Neuronal stem cell (in vitro differentiated cells): Measurements from ENCODE around the gene SEMA3F.
A peak's percentile ranks its signal among the peaks of the same experiment; 100 is the strongest.

Experiments used
- DNase-seq: peaks from one replicate; pipeline ENCODE4 v3.0.0-alpha.2; 2013; ENCODE audit warnings: low spot score
- H2AFZ ChIP-seq: one replicate; pipeline ENCODE4 v1.6.1; 2013; ENCODE audit warnings: mild to moderate bottlenecking, low read length, inconsistent platforms
- H2AK5ac ChIP-seq: 2 replicates; pipeline ENCODE4 v1.6.1; 2013; ENCODE audit warnings: low read depth, mild to moderate bottlenecking, inconsistent platforms, low read length, moderate library complexity, mixed read lengths
- H2BK120ac ChIP-seq: 2 replicates; pipeline ENCODE4 v1.6.1; 2013; ENCODE audit warnings: low read depth, mild to moderate bottlenecking, inconsistent platforms, low read length, moderate library complexity, mixed read lengths
- H2BK12ac ChIP-seq: one replicate; pipeline ENCODE4 v1.6.1; 2013; ENCODE audit warnings: low read length, inconsistent platforms
- H2BK15ac ChIP-seq: 2 replicates; pipeline ENCODE4 v1.6.1; 2013; ENCODE audit warnings: mild to moderate bottlenecking, low read length, inconsistent platforms, mixed read lengths
- H2BK5ac ChIP-seq: one replicate; pipeline ENCODE4 v1.6.1; 2013; ENCODE audit warnings: inconsistent platforms, mild to moderate bottlenecking, low read length, moderate library complexity
- H3K14ac ChIP-seq: one replicate; pipeline ENCODE4 v1.6.1; 2013; ENCODE audit warnings: low read length, inconsistent platforms
- H3K18ac ChIP-seq: 2 replicates; pipeline ENCODE4 v1.6.1; 2013; ENCODE audit warnings: low read length, inconsistent platforms
- H3K23ac ChIP-seq: 2 replicates; pipeline ENCODE4 v1.6.1; 2013; ENCODE audit warnings: low read depth, mild to moderate bottlenecking, mixed read lengths, low read length, inconsistent platforms; ENCODE audit not compliant: poor library complexity
- H3K27ac ChIP-seq: replicated peaks from 3 replicates; pipeline ENCODE4 v1.5.1; 2013; ENCODE audit warnings: low read length, inconsistent platforms
- H3K27me3 ChIP-seq, 3 experiments: 2 replicates each; pipeline ENCODE4 v1.6.1; 2013; ENCODE audit warnings: low read length in 3 of 3, mild to moderate bottlenecking in 2 of 3, inconsistent platforms in 1 of 3, low read depth in 1 of 3, mixed read lengths in 1 of 3, moderate library complexity in 1 of 3; ENCODE audit not compliant: control insufficient read depth in 3 of 3, insufficient read depth in 3 of 3
- H3K36me3 ChIP-seq, 2 donors: replicated peaks in 1 of 2; 2 replicates each; pipeline ENCODE4 v1.6.1; 2013; ENCODE audit warnings: low read length in 2 of 2; ENCODE audit not compliant: control insufficient read depth in 2 of 2, insufficient read depth in 2 of 2
- H3K4ac ChIP-seq: 2 replicates; pipeline ENCODE4 v1.6.1; 2013; ENCODE audit warnings: inconsistent platforms, mild to moderate bottlenecking, low read length, moderate library complexity
- H3K4me1 ChIP-seq, 2 donors: 1 replicate in 1 of 2; 2 replicates in 1 of 2; pipeline ENCODE4 v1.6.1; 2013; ENCODE audit warnings: low read length in 2 of 2, low read depth in 1 of 2; ENCODE audit not compliant: control insufficient read depth in 2 of 2, insufficient read depth in 1 of 2
- H3K4me2 ChIP-seq: one replicate; pipeline ENCODE4 v1.6.1; 2013; ENCODE audit warnings: mild to moderate bottlenecking, low read length, inconsistent platforms; ENCODE audit not compliant: insufficient read depth, poor library complexity, severe bottlenecking
- H3K4me3 ChIP-seq, 2 donors: 2 replicates each; pipeline ENCODE4 v1.5.1; 2013; ENCODE audit warnings: low read length in 2 of 2, mild to moderate bottlenecking in 2 of 2, inconsistent platforms in 1 of 2, moderate library complexity in 1 of 2
- H3K79me1 ChIP-seq: one replicate; pipeline ENCODE4 v1.6.1; 2013; ENCODE audit warnings: low read depth, mild to moderate bottlenecking, inconsistent platforms, low read length, moderate library complexity
- H3K9ac ChIP-seq: one replicate; pipeline ENCODE4 v1.6.1; 2013; ENCODE audit warnings: mild to moderate bottlenecking, low read depth, low read length, inconsistent platforms; ENCODE audit not compliant: poor library complexity
- H3K9me3 ChIP-seq, 2 donors: replicated peaks in 1 of 2; 2 replicates each; pipeline versions ENCODE3 to v1.6.1; 2013; ENCODE audit warnings: low read length in 2 of 2, mild to moderate bottlenecking in 2 of 2, inconsistent platforms in 1 of 2, low read depth in 1 of 2, mixed read lengths in 1 of 2, moderate library complexity in 1 of 2; ENCODE audit not compliant: control insufficient read depth in 2 of 2, insufficient read depth in 1 of 2
- H4K8ac ChIP-seq: one replicate; pipeline ENCODE4 v1.6.1; 2013; ENCODE audit warnings: low read depth, mild to moderate bottlenecking, inconsistent platforms, low read length, moderate library complexity
- H4K91ac ChIP-seq: one replicate; pipeline ENCODE4 v1.6.1; 2013; ENCODE audit warnings: low read length, low read depth, mild to moderate bottlenecking, inconsistent platforms; ENCODE audit not compliant: poor library complexity
- WGBS, 2 donors: extraction: QIAGEN DNeasy Blood & Tissue Kit; methylation state at CpG; one replicate each; pipeline ENCODE4 v1.1.7; 2013; ENCODE audit warnings: missing lambda C conversion rate in 2 of 2, mixed read lengths in 1 of 2; ENCODE audit not compliant: insufficient read length in 2 of 2, insufficient replicate concordance in 1 of 2; ENCODE audit errors: extremely low coverage in 2 of 2; 5-methylcytosine and 5-hydroxymethylcytosine counted together

Gene SEMA3F

GRCh38 chr3:50230104-50230793, 75.1 kb downstream of the SEMA3F start:
- DNase-seq = no peak
- Histone ChIP-seq H3K4me3 (no peak overlapping the region), H3K27ac (no peak overlapping the region), H4K8ac (no peak overlapping the region), H3K14ac (no peak overlapping the region), H3K36me3 (no peaks in the 10 kb centered on the region), H3K79me1 (peaks cover 4% of the 10 kb centered on the region), H3K27me3 (peaks cover 0 to 5% (median 3%) of the 10 kb centered on the region in 3 experiments), H3K18ac (peak overlapping the region; percentile 87), H3K4me1 (peaks cover 31 to 47% of the 10 kb centered on the region in 2 donors), H2BK120ac (peak overlapping the region; percentile 52), H3K4me2 (no peak overlapping the region), H3K9me3 (no peaks in the 10 kb centered on the region), H2BK15ac (peak overlapping the region; percentile 93), H2BK5ac (peak overlapping the region; percentile 99), H3K9ac (peak overlapping the region; percentile 34), H4K91ac (peak overlapping the region; percentile 92), H2AFZ (no peak overlapping the region), H3K4ac (no peak overlapping the region), H2AK5ac (peak overlapping the region; percentile 99), H3K23ac (peak overlapping the region; percentile 39), H2BK12ac (peak overlapping the region; percentile 100)
- WGBS, 2 donors = no CpG with 5 or more reads among the region's 8 CpGs

- peak overlapping the region; percentile 39 for H3K23ac ChIP-seq
- no peak overlapping the region for H3K4me2 ChIP-seq
- peak overlapping the region; percentile 93 for H2BK15ac ChIP-seq
- peak overlapping the region; percentile 87 for H3K18ac ChIP-seq
- H2BK5ac ChIP-seq = peak overlapping the region; percentile 99
- no peak overlapping the region for H3K4ac ChIP-seq
- H3K14ac ChIP-seq = no peak overlapping the region
- H3K4me3 ChIP-seq = no peak overlapping the region
- H2BK12ac ChIP-seq = peak overlapping the region; percentile 100
- no peaks in the 10 kb centered on the region for H3K9me3 ChIP-seq
- H2AFZ ChIP-seq = no peak overlapping the region
- H2BK120ac ChIP-seq = peak overlapping the region; percentile 52
- no peak overlapping the region for H4K8ac ChIP-seq
- H2AK5ac ChIP-seq = peak overlapping the region; percentile 99
- H3K79me1 ChIP-seq = peaks cover 4% of the 10 kb centered on the region
- H3K36me3 ChIP-seq = no peaks in the 10 kb centered on the region
- H3K27me3 ChIP-seq = peaks cover 0 to 5% (median 0%) of the 10 kb centered on the region in 3 experiments
- peak overlapping the region; percentile 92 for H4K91ac ChIP-seq
- no peak overlapping the region for H3K9ac ChIP-seq
- peaks cover 31 to 47% of the 10 kb centered on the region in 2 donors for H3K4me1 ChIP-seq
- no peak overlapping the region for H3K27ac ChIP-seq
- DNase-seq = no peak
- WGBS, 2 donors = no CpG with 5 or more reads among the region's 4 CpGs
Measured at GRCh38 chr3:50230794-50231125, 75.6 kb downstream of the SEMA3F start.

- H3K14ac ChIP-seq = no peak overlapping the region
- H2BK15ac ChIP-seq = no peak overlapping the region
- no peaks in the 10 kb centered on the region for H3K9me3 ChIP-seq
- no peak overlapping the region for H3K4ac ChIP-seq
- no peak overlapping the region for H4K8ac ChIP-seq
- no peak overlapping the region for H4K91ac ChIP-seq
- WGBS, 2 donors = no CpG with 5 or more reads among the region's 5 CpGs
- no peak overlapping the region for H2AK5ac ChIP-seq
- no peak overlapping the region for H2AFZ ChIP-seq
- H2BK12ac ChIP-seq = no peak overlapping the region
- H3K36me3 ChIP-seq = no peaks in the 10 kb centered on the region
- H3K23ac ChIP-seq = no peak overlapping the region
- no peak for DNase-seq
- no peak overlapping the region for H2BK120ac ChIP-seq
- peak overlapping the region; percentile 19 for H3K27ac ChIP-seq
- peaks cover 0 to 5% (median 0%) of the 10 kb centered on the region in 3 experiments for H3K27me3 ChIP-seq
- H2BK5ac ChIP-seq = no peak overlapping the region
- H3K4me3 ChIP-seq = no peak overlapping the region
- H3K4me1 ChIP-seq = peaks cover 31 to 45% of the 10 kb centered on the region in 2 donors
- no peak overlapping the region for H3K4me2 ChIP-seq
- peaks cover 4% of the 10 kb centered on the region for H3K79me1 ChIP-seq
- no peak overlapping the region for H3K18ac ChIP-seq
- H3K9ac ChIP-seq = no peak overlapping the region
Measured at GRCh38 chr3:50231581-50231980, 76.5 kb downstream of the SEMA3F start.

- H2AFZ ChIP-seq = no peak overlapping the region
- no peak overlapping the region for H2BK5ac ChIP-seq
- no peaks in the 10 kb centered on the region for H3K36me3 ChIP-seq
- no peak overlapping the region for H2BK15ac ChIP-seq
- no peaks in the 10 kb centered on the region for H3K27me3 ChIP-seq
- no CpG with 5 or more reads among the region's 3 CpGs for WGBS, 2 donors
- no peak overlapping the region for H3K27ac ChIP-seq
- no peak overlapping the region for H4K91ac ChIP-seq
- no peaks in the 10 kb centered on the region for H3K9me3 ChIP-seq
- H3K4me1 ChIP-seq = peaks cover 26 to 43% of the 10 kb centered on the region in 2 donors
- H2AK5ac ChIP-seq = no peak overlapping the region
- H2BK120ac ChIP-seq = no peak overlapping the region
- no peak overlapping the region for H3K4me2 ChIP-seq
- no peak for DNase-seq
- no peak overlapping the region for H2BK12ac ChIP-seq
- no peak overlapping the region for H3K4me3 ChIP-seq
- no peak overlapping the region for H4K8ac ChIP-seq
- no peak overlapping the region for H3K18ac ChIP-seq
- no peak overlapping the region for H3K23ac ChIP-seq
- no peak overlapping the region for H3K4ac ChIP-seq
- no peak overlapping the region for H3K9ac ChIP-seq
- H3K79me1 ChIP-seq = peaks cover 2% of the 10 kb centered on the region
- H3K14ac ChIP-seq = no peak overlapping the region
Measured at GRCh38 chr3:50232303-50232702, 77.2 kb downstream of the SEMA3F start.
